MM.1S (cell line): ENCODE results near the gene SH3BP1.
"Not testable (repeated sequence)": the region's sequence is repeated elsewhere in the genome, so short reads cannot be mapped to it uniquely, and the experiment has no call there.

Source experiments
- DNase-seq: peaks from one replicate; pipeline ENCODE4 v3.0.0-alpha.2; 2015
- H2AFZ ChIP-seq: fragments of 300-600 bp; sonication (generic); 2 replicates; pipeline ENCODE4 v1.6.0; 2016; ENCODE audit warnings: antibody characterized with exemption, low read length
- H3F3A ChIP-seq: fragments of 300-600 bp; sonication (generic); 2 replicates; pipeline ENCODE4 v1.6.1; 2016; ENCODE audit warnings: mild to moderate bottlenecking, antibody characterized with exemption, low read length, moderate library complexity, mixed read lengths; ENCODE audit not compliant: insufficient read depth
- H3K27ac ChIP-seq: fragments of 300-600 bp; sonication (generic); 2 replicates; pipeline ENCODE4 v1.5.1; 2016; ENCODE audit warnings: mild to moderate bottlenecking, low read length
- H3K27me3 ChIP-seq: fragments of 300-600 bp; sonication (generic); replicated peaks from 2 replicates; pipeline ENCODE4 v1.6.0; 2016; ENCODE audit warnings: low read length; ENCODE audit not compliant: insufficient read depth
- H3K36me3 ChIP-seq: fragments of 300-600 bp; sonication (generic); replicated peaks from 2 replicates; pipeline ENCODE4 v1.6.1; 2016; ENCODE audit warnings: mild to moderate bottlenecking, low read length, mixed read lengths; ENCODE audit not compliant: insufficient read depth
- H3K4me1 ChIP-seq: fragments of 300-600 bp; sonication (generic); 2 replicates; pipeline ENCODE4 v1.6.1; 2016; ENCODE audit warnings: low read length, mixed read lengths
- H3K4me2 ChIP-seq: fragments of 300-600 bp; sonication (generic); 2 replicates; pipeline ENCODE4 v1.6.0; 2016; ENCODE audit warnings: low read depth, low read length
- H3K4me3 ChIP-seq: fragments of 300-600 bp; sonication (generic); 2 replicates; pipeline ENCODE4 v1.5.1; 2016; ENCODE audit warnings: low read length, mixed read lengths
- H3K79me2 ChIP-seq: fragments of 300-600 bp; sonication (generic); 2 replicates; pipeline ENCODE4 v1.6.1; 2016; ENCODE audit warnings: mixed run types, low read length, mixed read lengths
- H3K9ac ChIP-seq: fragments of 300-600 bp; sonication (generic); 2 replicates; pipeline ENCODE4 v1.6.1; 2016; ENCODE audit warnings: low read length, mixed read lengths
- H3K9me2 ChIP-seq: fragments of 300-600 bp; sonication (generic); replicated peaks from 2 replicates; pipeline ENCODE4 v1.6.1; 2016; ENCODE audit warnings: mild to moderate bottlenecking, low read length, mixed read lengths; ENCODE audit not compliant: insufficient read depth
- H3K9me3 ChIP-seq: fragments of 300-600 bp; sonication (generic); replicated peaks from 2 replicates; pipeline ENCODE4 v1.6.1; 2016; ENCODE audit warnings: mild to moderate bottlenecking, low read length, mixed read lengths; ENCODE audit not compliant: insufficient read depth
- H4K20me1 ChIP-seq: fragments of 300-600 bp; sonication (generic); 2 replicates; pipeline ENCODE4 v1.6.1; 2016; ENCODE audit warnings: mild to moderate bottlenecking, low read length, moderate library complexity, mixed read lengths; ENCODE audit not compliant: insufficient read depth
- CTCF ChIP-seq: fragments of 300-600 bp; sonication (generic); IDR thresholded peaks from 2 replicates; pipeline ENCODE4 v1.5.1; 2016; ENCODE audit warnings: antibody characterized with exemption, low read length, mixed read lengths
- EZH2 ChIP-seq: fragments of 300-600 bp; sonication (generic); optimal IDR thresholded peaks from 2 replicates; pipeline ENCODE3; 2017; ENCODE audit warnings: low read depth, mild to moderate bottlenecking, antibody characterized with exemption, low read length, mixed read lengths
- EZH2phosphoT487 ChIP-seq: fragments of 300-600 bp; sonication (generic); IDR thresholded peaks from 2 replicates; pipeline ENCODE4 v1.6.1; 2018; ENCODE audit warnings: antibody characterized with exemption, low read length

SH3BP1 gene

GRCh38 chr22:37650463-37651136 is 11.1 kb downstream of the SH3BP1 start:
- no peak for DNase-seq
- no peaks in the 10 kb centered on the region for H3K36me3 ChIP-seq
- TF ChIP-seq EZH2phosphoT487 (no peak), EZH2 (no peak), CTCF (no peak)
- no peak overlapping the region for H2AFZ ChIP-seq
- H3K9ac ChIP-seq = no peak overlapping the region
- H3K27me3 ChIP-seq = no peaks in the 10 kb centered on the region
- no peaks in the 10 kb centered on the region for H3K4me1 ChIP-seq
- H3K79me2 ChIP-seq = no peaks in the 10 kb centered on the region
- no peak overlapping the region for H3K4me2 ChIP-seq
- H3K4me3 ChIP-seq = no peak overlapping the region
- no peaks in the 10 kb centered on the region for H3K9me3 ChIP-seq
- no peaks in the 10 kb centered on the region for H4K20me1 ChIP-seq
- no peaks in the 10 kb centered on the region for H3K9me2 ChIP-seq
- no peaks in the 10 kb centered on the region for H3F3A ChIP-seq
- H3K27ac ChIP-seq = no peak overlapping the region

DNA sequence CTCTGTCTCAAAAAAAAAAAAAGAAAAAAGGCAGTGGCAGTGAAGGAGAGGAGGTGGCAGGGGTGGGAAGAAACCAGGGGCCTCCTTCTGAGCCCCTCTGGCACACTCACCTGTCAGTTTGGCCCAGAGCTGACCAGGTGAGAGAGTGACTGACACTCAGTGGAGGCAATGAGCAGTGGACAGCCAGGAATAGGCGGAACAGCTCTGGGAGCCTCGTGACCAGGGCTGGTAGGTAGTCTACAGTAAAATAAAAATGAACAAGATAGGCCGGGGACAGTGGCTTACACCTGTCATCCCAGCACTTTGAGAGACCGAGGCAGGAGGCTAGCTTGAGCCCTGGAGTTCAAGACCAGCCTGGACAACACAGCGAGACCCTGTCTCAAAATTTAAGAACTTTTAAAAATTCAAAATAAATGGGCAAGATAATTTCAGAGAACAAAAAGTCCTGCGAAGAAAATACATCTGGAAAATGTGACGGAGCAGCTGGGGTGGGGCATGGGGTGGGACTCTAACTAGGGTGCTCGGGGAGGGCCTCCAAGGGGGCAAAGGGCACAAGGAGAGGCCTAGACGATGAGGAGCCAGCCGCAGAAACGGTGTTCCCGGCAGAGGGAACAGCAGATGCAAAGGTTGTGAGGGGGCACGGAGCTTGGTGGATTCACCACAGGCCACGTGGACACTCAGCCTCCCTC is 15.2 kb downstream of the SH3BP1 start:
- Histone ChIP-seq H3K4me2 (no peak overlapping the region), H2AFZ (no peak overlapping the region), H3K36me3 (no peaks in the 10 kb centered on the region), H3K27ac (no peak overlapping the region), H3K4me3 (no peak overlapping the region), H3K4me1 (peaks cover 4% of the 10 kb centered on the region), H3K27me3 (no peaks in the 10 kb centered on the region), H3K79me2 (peaks cover 7% of the 10 kb centered on the region), H3K9ac (no peak overlapping the region), H4K20me1 (no peaks in the 10 kb centered on the region), H3K9me3 (no peaks in the 10 kb centered on the region), H3K9me2 (no peaks in the 10 kb centered on the region), H3F3A (0 out of 2 replicates have a peak, but pooled peaks cover 7% of the 10 kb centered on the region)
- DNase-seq = no peak
- TF ChIP-seq CTCF (no peak), EZH2 (no peak), EZH2phosphoT487 (no peak)

GRCh38 chr22:37655252-37655563 is 15.7 kb downstream of the SH3BP1 start:
- H3K9me2 ChIP-seq = no peaks in the 10 kb centered on the region
- 0 out of 2 replicates have a peak, but pooled peaks cover 3% of the 10 kb centered on the region for H4K20me1 ChIP-seq
- H3K9ac ChIP-seq = no peak overlapping the region
- H3K9me3 ChIP-seq = no peaks in the 10 kb centered on the region
- H3K4me1 ChIP-seq = peaks cover 9% of the 10 kb centered on the region
- 0 out of 2 replicates have a peak, but pooled peaks cover 7% of the 10 kb centered on the region for H3F3A ChIP-seq
- no peak for DNase-seq
- H3K79me2 ChIP-seq = peaks cover 12% of the 10 kb centered on the region
- no peaks in the 10 kb centered on the region for H3K36me3 ChIP-seq
- no peaks in the 10 kb centered on the region for H3K27me3 ChIP-seq
- no peak overlapping the region for H2AFZ ChIP-seq
- no peak overlapping the region for H3K27ac ChIP-seq
- no peak overlapping the region for H3K4me3 ChIP-seq
- no peak for TF ChIP-seq CTCF
- TF ChIP-seq EZH2 = no peak
- no peak for TF ChIP-seq EZH2phosphoT487
- no peak overlapping the region for H3K4me2 ChIP-seq

- not testable (repeated sequence) for H3K4me3 ChIP-seq, H3K9me3 ChIP-seq, H3K36me3 ChIP-seq, H2AFZ ChIP-seq, H3K27ac ChIP-seq, H3K27me3 ChIP-seq, H3K4me2 ChIP-seq, H3F3A ChIP-seq, H3K9me2 ChIP-seq, DNase-seq, H4K20me1 ChIP-seq, H3K9ac ChIP-seq
- Histone ChIP-seq H3K79me2 (peaks cover 26% of the 10 kb centered on the region), H3K4me1 (peaks cover 15% of the 10 kb centered on the region)
Measured at GRCh38 chr22:37656583-37656982, 17.1 kb downstream of the SH3BP1 start.
